GM21737 (cell line): ENCODE results near the gene IFIH1.

ENCODE experiments used
- ATAC-seq: cut with Tn5 transposase; IDR thresholded peaks from one replicate; pipeline ENCODE4 v1.9.1; 2021; ENCODE audit warnings: mild to moderate bottlenecking, moderate library complexity; ENCODE audit not compliant: unreplicated experiment

IFIH1 gene

DNA sequence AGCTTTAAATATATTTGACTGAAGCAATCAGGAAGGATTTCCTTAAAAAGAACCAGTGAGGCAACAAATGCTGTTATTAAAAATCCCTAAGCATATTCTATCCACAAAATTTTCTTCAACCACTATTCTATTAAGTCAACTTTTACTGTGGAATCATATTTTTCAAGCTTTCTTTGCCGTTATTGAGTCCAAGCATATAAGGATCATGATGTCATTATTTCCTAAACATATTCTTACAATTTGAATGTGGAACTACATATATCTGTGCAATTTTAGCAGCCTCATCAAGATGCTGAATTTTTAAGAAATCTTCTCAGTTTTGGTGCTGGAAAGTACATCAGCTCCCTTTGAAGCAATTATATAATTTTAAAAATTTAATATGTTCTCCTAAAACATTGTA lies 5.6 kb downstream of the IFIH1 start:
- no peak for ATAC-seq

DNA sequence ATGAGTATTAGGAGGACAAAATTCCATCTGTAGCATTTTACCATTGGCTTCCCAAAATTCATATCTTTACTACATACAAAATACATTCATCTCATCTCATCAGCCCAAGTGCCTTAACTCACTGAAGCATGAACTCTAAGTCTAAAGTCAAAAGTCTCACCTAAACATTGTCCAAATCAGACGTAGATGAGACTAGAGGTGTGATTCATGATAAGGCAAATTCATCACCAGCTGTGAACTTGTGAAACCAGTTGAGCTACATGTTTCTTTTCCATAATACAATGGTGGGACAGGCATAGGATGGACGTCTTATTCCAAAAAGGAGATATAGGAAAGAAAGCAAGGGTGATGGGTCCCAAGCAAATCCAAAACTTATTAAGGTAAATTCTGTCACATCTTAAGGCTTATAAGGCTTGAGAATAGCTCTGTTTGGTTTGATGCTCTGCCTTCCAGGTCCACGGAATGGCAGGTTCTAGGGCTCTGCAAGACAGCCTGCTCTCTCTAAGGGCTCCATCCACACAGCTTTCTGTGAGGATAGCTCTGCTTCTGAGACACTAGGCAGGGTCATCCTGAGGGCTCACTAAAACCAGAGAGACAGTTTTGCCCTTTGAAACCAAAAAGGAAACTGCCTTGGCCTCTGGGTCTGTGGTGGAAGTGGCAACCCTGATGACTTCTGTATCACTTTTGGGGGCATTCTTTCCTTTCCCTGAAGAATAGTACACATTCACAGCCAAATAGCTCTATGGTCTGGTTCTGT lies 9.6 kb downstream of the IFIH1 start:
- ATAC-seq, result no peak

DNA sequence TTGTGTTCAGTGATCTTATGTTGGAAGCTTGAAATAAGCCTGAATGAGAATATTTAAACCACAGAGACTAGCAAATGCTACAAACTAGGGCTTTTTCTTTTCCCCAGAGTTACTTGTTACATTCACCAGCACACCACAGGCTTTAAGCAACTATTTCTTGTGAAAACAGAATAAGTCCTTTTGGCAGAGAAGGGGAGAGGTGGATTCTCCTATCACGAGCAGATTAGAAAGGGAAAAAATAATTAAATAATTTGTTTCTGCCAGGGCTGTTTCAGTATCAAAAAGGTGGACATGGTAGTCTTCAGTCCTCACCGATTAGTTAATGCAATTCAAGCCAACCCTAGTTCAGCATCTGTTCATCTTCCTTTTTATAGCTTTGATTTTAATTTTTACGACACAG lies 12.6 kb downstream of the IFIH1 start:
- no peak for ATAC-seq

DNA sequence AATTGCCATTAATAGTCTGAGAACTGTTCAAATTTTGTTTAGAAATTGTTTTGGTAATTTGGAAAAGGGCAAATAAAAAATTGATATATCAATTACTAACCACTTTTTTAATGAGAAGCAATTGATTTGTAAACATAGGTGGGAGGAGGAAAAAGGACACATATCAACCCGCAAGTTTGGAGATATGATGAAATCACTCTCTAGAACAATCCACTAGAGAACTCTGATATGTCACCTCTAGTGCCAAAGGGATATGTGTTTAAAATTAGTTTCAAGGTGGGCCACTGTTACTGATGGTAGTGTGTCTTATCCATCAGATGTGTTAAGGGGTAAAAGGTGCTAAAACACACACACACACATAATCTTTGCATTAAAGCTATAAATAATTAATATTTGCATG lies 16.6 kb downstream of the IFIH1 start:
- ATAC-seq, result no peak

DNA sequence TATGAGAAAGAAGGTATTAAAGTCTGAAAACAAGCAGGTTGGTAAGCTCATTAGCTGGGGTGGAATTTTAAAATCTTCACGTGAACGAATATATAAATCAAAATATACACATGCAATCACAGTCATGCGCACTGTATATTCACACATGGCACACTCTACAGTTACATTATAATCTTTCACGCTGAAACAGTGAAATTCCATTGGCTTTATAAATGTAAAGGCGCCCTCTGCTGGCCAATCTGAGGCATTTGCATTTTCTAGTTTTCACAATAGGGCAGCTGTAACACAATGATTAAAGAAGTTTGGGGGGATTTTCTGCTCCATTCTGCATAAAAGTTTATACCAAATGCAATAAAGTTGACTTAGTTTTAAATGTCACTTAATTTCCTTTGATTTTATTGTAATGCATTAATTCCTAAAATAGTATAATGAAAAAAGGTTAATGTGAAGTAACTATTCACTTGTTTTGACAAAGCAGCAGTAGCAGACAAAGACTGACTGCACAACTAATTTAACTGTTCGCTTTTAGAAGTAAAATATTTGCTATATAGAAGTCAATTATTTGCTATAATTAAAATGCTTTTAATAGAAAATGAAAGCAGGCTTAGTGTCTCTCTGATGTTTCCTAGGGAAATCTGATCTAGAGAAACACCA lies 17.2 kb downstream of the IFIH1 start:
- peak; percentile 73 for ATAC-seq

DNA sequence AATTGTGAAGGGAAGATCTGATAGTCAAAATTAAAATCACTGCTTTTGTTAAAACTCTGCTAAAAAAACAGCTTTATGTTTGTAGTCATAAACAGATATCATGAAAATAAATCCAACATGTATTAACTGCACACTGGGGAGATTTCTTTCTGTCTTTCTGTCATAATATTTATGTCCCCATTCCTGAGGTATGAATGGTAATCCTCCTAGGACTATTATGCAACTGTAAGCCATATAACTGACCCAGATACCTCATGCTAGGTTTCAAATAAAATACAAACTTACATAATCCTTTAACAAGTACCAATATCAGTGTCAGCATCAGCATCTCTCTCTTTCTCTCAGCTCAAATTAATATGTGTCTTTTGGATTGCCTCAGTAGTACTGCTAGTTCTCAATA lies 18.2 kb downstream of the IFIH1 start:
- no peak for ATAC-seq

DNA sequence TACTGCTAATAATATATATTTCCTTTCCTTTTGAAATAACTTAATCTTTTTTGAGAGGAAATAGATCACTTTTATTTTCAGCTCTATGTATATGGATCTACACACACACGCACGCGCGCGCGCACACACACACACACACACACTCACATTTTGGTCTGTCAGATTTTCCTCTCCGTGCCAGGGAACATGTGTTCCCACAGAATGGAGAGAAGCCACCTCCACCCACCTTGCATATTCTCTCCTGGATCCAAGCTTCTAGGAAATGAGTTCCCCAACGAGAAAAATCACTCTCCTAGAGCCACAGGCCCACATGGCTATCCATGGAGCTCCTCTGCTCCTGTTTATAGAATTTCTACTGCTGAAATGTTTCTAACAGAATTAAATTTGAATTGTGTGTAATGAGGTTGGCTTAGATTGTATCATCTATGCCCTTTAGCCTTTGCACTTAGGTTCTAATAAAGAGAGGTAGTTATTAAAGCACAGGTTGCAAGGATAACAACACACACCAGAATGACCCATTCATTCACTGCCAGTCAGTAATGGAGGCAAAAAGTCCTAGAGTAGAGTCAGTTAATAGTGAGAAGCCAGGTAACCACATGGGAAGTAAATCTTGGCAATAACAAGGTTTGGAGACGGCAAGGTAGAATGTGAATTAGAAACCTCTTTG lies 19.7 kb downstream of the IFIH1 start:
- ATAC-seq, result no peak

DNA sequence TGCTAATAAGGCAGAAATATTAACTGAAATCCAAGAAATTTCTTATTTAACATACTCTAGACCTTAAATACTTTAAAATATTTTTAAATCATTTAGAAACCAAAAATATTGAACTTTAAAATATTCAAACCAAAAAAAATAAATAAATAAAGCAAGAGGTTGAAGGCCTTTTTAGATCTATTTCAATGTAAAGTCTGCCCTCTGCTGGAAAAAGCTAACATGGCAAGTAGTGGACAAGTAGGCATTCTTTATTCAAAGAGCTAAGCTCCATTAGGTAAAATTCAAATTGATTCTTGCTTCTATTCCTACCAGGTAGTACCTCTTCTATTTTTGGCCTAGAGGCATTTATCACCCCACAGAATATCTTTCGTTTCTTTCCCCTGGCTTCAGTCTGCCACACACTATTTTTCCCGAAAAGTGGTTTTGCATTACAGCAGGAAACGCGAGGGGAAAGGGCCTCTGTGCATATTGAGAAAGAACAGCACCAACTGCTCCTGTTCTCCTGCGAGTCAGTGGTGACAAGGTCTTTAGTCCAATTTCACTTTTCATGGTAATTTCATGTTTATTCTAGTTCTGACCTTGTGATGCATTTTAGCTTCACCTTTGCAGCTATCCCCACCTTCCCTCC lies 20.4 kb downstream of the IFIH1 start:
- ATAC-seq, result no peak

DNA sequence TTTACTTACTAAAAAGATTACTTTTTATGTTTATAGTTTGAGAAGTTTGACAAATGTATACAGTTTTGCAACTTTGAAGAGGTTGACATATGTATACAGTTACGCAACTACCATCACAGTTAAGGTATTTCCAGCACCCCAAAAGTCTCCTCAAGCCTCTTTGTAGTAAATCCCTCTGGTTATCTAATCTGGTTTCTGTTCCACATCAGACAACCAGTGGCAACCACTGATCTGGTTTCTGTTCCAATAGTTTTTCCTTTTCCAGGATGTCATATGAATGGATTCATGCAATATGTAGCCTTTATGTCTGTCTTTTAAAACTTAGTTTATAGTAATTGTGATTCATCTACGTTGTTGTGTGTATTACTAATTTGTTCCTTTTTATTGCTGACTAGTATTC lies 23.5 kb downstream of the IFIH1 start:
- ATAC-seq, result no peak

DNA sequence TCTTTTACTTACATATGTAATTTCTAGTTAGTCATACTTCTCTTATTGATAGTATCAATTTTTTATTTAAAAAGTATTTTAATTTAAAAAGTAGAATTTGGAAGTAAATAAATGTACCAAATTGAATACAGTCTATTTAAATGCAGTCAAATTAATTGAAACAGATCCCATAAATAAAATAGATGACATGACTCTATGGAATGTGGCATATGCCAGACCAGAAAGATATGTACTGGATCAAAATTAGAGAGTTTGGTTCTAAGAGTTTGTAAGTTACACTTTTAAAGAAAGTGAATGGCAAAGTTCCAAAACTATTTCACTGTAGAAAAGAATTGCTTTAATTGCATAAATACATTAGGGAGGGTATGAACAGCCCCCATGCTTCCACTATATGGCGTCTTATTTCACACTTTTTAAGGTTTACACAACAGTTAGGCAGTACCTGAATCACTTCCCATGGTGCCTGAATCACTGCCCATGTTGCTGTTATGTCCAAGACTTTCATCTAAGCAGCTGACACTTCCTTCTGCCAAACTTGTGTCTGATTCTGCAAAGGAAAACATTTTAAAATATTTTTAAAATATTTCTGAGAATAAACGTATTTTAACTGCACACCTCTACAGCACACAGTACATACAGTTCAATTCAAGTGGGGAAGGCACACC lies 25.2 kb downstream of the IFIH1 start:
- no peak for ATAC-seq

DNA sequence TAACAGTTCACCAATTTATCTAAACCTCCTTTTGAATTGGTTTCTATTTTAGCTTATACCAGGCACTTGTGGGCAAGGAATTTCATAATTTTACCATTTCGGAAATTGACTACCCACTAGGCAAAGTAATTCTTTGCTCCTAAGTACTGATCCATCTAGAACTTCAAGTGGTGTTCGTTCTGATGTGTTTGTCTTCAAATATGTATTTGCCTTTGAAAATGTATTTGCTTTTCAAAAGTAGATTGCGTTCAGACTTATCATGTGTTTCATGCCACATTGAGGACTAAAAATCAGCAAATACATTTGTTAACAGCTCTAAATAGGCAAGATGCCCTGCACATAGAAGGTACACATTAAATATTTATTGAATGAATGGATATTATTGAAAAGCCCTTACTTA lies 26.7 kb downstream of the IFIH1 start:
- no peak for ATAC-seq

DNA sequence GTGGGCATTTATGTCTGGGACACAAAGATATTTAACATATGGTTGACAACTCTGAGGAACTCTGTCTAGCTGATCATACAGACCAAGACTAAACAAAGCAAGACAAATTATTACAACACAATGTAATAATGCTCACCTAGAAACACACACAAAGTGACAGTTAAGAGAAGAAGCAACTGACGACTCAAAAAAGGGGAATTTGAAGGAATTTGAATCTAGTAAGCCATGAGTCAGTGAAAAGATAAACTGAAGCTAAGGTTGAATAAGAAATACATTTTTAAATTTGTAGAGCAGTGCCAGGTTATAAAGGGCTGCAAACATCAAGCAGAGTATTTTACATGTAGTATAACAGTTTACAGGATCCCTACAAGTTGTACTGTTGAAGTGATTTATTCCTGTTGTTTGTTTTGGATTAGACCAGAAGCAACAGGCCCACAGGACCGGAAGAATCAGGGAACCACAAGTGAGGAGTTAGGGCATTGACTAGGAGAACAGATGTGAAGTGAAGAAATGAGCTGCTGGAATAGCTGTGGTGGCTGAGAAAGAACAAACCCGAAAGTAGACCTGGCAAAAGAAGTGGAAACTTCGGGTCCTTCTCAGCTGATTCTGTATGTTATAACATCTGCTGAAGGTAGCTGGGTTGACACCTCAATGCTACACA lies 35.6 kb downstream of the IFIH1 start:
- ATAC-seq, result no peak

DNA sequence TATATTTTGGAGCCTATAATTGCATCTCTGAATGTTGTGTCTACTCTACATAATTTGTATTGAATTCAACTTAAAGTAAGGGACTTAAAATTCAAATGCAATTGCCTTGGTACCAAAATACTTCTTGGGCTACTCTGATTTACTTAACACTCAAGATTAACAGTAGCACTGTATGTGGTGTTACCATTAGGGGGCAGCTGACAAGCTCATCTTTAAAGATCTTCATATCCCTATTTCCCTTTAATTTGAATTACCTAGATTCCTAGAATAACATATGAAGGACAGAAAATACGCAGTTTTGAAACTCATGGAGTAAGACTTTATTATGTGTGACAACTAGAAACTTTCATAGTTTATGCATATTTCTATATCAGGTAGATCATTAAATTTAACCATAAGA lies 37.8 kb downstream of the IFIH1 start:
- no peak for ATAC-seq

DNA sequence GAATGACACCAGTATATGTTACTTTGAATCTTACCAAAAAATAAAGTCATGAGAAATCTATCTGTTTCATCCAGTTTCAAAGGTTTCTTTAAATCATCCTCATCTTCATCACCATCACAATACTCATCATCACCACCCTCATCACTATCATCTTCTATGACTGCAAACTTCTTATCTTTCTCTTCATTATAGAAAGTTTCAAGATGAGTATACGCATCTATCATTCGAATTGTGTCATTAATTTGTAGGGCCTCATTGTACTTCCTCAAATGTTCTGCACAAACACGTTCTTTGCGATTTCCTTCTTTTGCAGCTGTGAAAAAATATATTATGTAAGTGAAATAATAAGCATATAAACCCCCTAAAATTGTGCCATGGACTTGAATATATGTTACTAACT lies 41.1 kb downstream of the IFIH1 start:
- no peak for ATAC-seq

DNA sequence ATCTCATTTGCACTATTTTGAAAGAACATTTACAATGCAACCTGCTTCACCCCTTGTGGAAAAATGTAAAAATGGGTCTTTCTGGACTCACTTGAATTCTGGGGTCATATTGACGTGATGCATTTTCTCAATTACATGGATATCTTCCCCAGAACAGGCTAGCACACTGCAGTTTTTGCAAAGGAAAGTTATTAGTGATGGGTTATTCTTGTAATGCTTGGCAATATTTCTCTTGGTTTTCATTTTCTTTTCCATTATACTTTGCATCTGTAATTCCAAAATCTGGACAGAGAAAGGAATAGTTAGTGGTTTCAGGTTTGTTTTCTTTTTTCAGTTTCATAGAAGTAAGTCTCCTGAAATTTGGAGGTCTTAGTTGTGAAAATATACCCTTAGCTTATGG lies 50.5 kb downstream of the IFIH1 start:
- ATAC-seq, result no peak

DNA sequence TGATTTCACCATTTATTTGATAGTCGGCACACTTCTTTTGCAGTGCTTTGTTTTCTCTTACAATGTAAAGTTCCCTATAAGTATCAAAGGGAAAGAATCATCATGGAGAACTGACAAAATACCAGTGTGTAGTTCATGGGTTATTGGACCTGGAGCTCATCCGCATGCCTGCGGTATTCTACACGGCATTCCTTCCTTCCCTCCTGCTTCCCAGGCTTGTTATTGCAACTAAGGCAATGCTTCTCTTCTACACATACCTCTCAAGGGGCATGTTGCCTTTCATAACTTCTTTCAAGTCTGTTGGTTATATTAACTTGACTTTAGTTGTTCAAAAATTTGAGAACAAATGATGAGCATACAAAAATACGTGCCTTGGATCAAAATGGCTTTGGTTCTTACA lies 51.0 kb downstream of the IFIH1 start:
- no peak for ATAC-seq

DNA sequence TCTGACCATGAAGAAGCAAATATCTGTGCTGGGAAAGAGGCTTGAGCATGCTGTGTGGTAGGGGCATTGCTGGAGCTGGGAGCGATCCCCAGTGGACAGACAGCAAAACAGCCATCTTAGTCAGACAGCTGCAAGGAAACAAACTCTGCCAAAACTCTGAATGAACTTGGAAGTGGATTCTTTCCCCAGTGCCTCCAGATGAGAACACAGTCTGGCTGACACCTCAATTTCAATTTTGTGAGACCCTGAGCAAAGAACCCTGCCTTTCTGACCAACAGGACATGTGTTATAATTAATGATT lies 52.1 kb downstream of the IFIH1 start:
- ATAC-seq, result no peak

DNA sequence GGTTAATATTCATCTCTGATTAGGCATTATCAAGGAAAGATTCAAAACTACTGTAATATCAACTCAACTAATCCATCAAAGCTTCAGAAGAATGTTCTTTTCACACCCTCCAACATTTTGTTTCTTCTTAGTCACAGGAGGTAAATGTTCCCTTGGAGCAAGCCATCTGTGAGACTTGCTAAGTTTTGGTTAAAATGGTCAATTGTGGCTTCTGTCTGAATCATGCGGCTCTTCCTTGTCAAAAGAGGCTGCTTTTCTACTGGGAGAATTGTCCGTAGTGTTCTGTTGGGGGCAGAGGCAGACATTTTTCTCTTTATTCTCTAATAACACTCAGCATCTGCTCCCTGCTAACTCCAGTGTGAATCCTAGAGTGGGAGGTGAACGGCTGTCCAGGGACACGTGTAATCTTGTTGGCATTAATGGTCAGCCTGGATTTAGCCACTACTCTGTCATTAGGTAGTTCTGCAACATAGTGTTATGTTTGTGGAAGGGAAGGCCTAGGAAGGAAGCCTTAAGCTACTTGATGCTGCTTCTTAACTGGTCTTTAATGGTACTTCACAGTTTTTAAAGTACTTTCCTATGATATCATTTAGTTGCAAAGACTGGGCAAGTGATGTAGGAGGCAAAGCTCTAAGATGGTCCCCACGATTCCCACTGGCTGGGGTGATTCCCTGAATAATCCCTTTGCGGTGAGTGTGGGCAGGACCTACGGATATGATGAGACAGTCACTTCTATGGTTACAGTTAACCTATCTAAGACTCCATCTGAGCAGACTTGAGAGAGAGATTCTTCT lies 52.6 kb downstream of the IFIH1 start:
- no peak for ATAC-seq

DNA sequence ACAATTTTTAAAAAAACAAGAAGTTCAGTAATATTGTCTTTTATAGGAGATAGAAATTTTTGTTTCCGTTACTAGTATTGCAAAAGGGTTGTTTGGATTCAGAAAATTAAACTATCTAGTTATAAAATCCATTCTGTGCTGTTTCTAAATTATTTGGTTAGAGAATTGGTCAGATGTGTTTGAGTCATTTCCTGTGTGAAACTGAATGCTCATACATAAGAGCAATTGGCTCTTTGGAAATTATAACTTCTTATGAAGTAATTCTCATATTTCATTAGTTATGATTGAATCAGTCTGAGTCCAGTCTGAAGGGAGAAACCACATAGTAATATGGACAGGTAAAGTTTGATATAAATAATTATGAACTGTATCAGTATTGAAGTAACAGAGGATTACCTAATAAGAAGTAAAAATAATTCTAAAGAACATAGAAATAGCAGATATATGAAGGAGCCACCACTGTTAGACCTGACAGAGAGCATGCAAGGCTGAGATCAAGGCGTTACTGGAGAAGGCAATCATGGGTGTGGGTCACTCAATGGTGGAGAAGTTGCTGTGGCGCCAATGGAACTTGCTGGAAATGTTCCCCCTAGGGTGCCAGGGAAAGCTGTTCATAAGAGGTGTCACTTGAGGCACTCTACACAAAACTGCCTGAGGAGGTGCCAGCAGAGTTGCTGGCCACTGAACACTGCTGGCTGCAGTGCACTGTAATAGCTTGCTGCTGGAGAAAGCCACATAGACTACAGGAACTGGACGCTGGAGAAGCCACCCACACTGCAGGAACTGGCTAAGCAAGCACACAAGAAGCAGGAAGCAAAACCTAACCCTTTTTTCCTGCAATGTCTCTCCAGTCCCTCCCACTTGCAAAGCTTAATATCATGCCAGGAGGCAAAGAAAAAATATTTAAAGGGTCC lies 57.2 kb downstream of the IFIH1 start:
- no peak for ATAC-seq
